Upper lobe of right lung (tissue), 1 donor: Measurements from ENCODE around the gene NPHP4. TPM values are rescaled to one million over a fixed set of nuclear protein-coding genes. Genes with fewer than 3 reads are reported as not detected.
"Not testable (repeated sequence)": the region's sequence is repeated elsewhere in the genome, so short reads cannot be mapped to it uniquely, and the experiment has no call there.

ENCODE experiments used
- ATAC-seq: fragments of 200-7000 bp; cut with Tn5 transposase; one replicate; pipeline ENCODE4 v1.9.1; 2020; ENCODE audit warnings: mild to moderate bottlenecking, moderate library complexity
- DNase-seq: peaks from one replicate; pipeline ENCODE4 v3.0.0-alpha.2; 2020
- H3K27ac ChIP-seq: fragments of 200-600 bp; one replicate; pipeline ENCODE4 v1.8.0; 2022
- H3K27me3 ChIP-seq: fragments of 200-600 bp; one replicate; pipeline ENCODE4 v1.8.0; 2022; ENCODE audit warnings: mild to moderate bottlenecking
- H3K36me3 ChIP-seq: fragments of 200-600 bp; one replicate; pipeline ENCODE4 v1.8.0; 2022
- H3K4me1 ChIP-seq: fragments of 200-600 bp; one replicate; pipeline ENCODE4 v1.8.0; 2022
- H3K4me3 ChIP-seq: fragments of 200-600 bp; one replicate; pipeline ENCODE4 v1.8.0; 2022; ENCODE audit warnings: mild to moderate bottlenecking
- H3K9me3 ChIP-seq: fragments of 200-600 bp; one replicate; pipeline ENCODE4 v1.8.0; 2022
- CTCF ChIP-seq: fragments of 200-600 bp; IDR thresholded peaks from one replicate; pipeline ENCODE4 v1.8.0; 2022; ENCODE audit warnings: antibody characterized with exemption
- intact Hi-C: fragments of 100-400 bp; cut with DNase I; formaldehyde crosslinking; loops from one replicate; pipeline ENCODE4 v1.11.0; 2022
- total RNA-seq: library from RNA; stranded (reverse); fragmentation: NEBNext Ultra II Directional; extraction: Animal tissue kit (Norgen Biotek cat#: 25700); gene quantifications from one replicate; pipeline ENCODE4 v1.2.1, GENCODE V29; 2021
- donor health status: DM: no; HTN: yes; CAD: no; lungs with severe emphysema.

Gene NPHP4
- total RNA-seq, 1 donor from 2014 or later, result 14.6 TPM

- no peak overlapping the region for H3K4me3 ChIP-seq
- no peak for TF ChIP-seq CTCF
- intact Hi-C loops, result no loop called here
These were observed 31.1 kb upstream of the NPHP4 start for GRCh38 chr1:6023346-6023745.

GRCh38 chr1:6022193-6022592 is 30.0 kb upstream of the NPHP4 start:
- no peak for TF ChIP-seq CTCF
- Histone ChIP-seq H3K27me3 (no peaks in the 10 kb centered on the region), H3K36me3 (no peaks in the 10 kb centered on the region), H3K27ac (no peak overlapping the region), H3K9me3 (no peaks in the 10 kb centered on the region), H3K4me3 (no peak overlapping the region), H3K4me1 (peaks cover 6% of the 10 kb centered on the region)
- ATAC-seq (no peak), DNase-seq (no peak)
- intact Hi-C loops, result no loop called here

More at GRCh38 chr1:6023346-6023745, 31.1 kb upstream of the NPHP4 start:
- ATAC-seq (no peak), DNase-seq (no peak)
- Histone ChIP-seq H3K4me1 (peaks cover 6% of the 10 kb centered on the region), H3K36me3 (no peaks in the 10 kb centered on the region), H3K9me3 (no peaks in the 10 kb centered on the region), H3K27ac (no peak overlapping the region), H3K27me3 (no peaks in the 10 kb centered on the region)

GRCh38 chr1:6019166-6019845 is 27.1 kb upstream of the NPHP4 start:
- no peak for TF ChIP-seq CTCF
- intact Hi-C loops, result no loop called here

GRCh38 chr1:6017654-6018053 is 25.4 kb upstream of the NPHP4 start:
- intact Hi-C loops, H3K27ac ChIP-seq, ATAC-seq, H3K36me3 ChIP-seq, DNase-seq, H3K27me3 ChIP-seq, H3K9me3 ChIP-seq, H3K4me3 ChIP-seq, H3K4me1 ChIP-seq: not testable (repeated sequence)

More at GRCh38 chr1:6019166-6019845, 27.1 kb upstream of the NPHP4 start:
- ATAC-seq (no peak), DNase-seq (no peak)
- no peaks in the 10 kb centered on the region for H3K36me3 ChIP-seq
- no peaks in the 10 kb centered on the region for H3K9me3 ChIP-seq
- H3K27me3 ChIP-seq, result no peaks in the 10 kb centered on the region
- no peak overlapping the region for H3K4me3 ChIP-seq
- H3K27ac ChIP-seq, result no peak overlapping the region
- H3K4me1 ChIP-seq, result no peaks in the 10 kb centered on the region

- Histone ChIP-seq H3K36me3 (no peaks in the 10 kb centered on the region), H3K27ac (no peak overlapping the region), H3K4me1 (no peaks in the 10 kb centered on the region), H3K27me3 (no peaks in the 10 kb centered on the region), H3K9me3 (no peaks in the 10 kb centered on the region), H3K4me3 (no peak overlapping the region)
- DNase-seq (no peak), ATAC-seq (no peak)
- no peak for TF ChIP-seq CTCF
- intact Hi-C loops, result no loop called here
These were observed 24.1 kb upstream of the NPHP4 start for GRCh38 chr1:6016191-6016865.
